NOMO-1 treated with DMSO at 0.1 percent for 48 hours (cell line): ENCODE measurements around the gene PPCDC.

Source experiments
- DNase-seq: peaks from one replicate; lab custom pipeline; 2025; ENCODE audit not compliant: unreplicated experiment; lab: John Stamatoyannopoulos, UW

Gene PPCDC

GRCh38 chr15:75043509-75044257 lies 20.3 kb downstream of the PPCDC start:
- DNase-seq, result peak; percentile 96

GRCh38 chr15:75044258-75044878 lies 21.0 kb downstream of the PPCDC start:
- no peak for DNase-seq

GRCh38 chr15:75045332-75046015 lies 22.1 kb downstream of the PPCDC start:
- no peak for DNase-seq

- DNase-seq, result no peak
Observed at GRCh38 chr15:75048394-75048793, 25.0 kb downstream of the PPCDC start.

GRCh38 chr15:75049392-75049791 lies 26.0 kb downstream of the PPCDC start:
- no peak for DNase-seq

- no peak for DNase-seq
Observed at GRCh38 chr15:75050283-75050682, 26.9 kb downstream of the PPCDC start.

- no peak for DNase-seq
Observed at GRCh38 chr15:75051191-75051608, 27.8 kb downstream of the PPCDC start.

GRCh38 chr15:75051711-75052110 lies 28.3 kb downstream of the PPCDC start:
- DNase-seq, result no peak

- DNase-seq, result no peak
Observed at GRCh38 chr15:75052972-75053747, 29.8 kb downstream of the PPCDC start.

GRCh38 chr15:75053748-75054125 lies 30.3 kb downstream of the PPCDC start:
- DNase-seq, result no peak

GRCh38 chr15:75054172-75054897 lies 30.9 kb downstream of the PPCDC start:
- no peak for DNase-seq

- no peak for DNase-seq
Observed at GRCh38 chr15:75056036-75056435, 32.6 kb downstream of the PPCDC start.

GRCh38 chr15:75058127-75058905 lies 34.9 kb downstream of the PPCDC start:
- no peak for DNase-seq

GRCh38 chr15:75059607-75060006 lies 36.2 kb downstream of the PPCDC start:
- no peak for DNase-seq

GRCh38 chr15:75061272-75061671 lies 37.9 kb downstream of the PPCDC start:
- peak; percentile 86 for DNase-seq

GRCh38 chr15:75062706-75063105 lies 39.3 kb downstream of the PPCDC start:
- no peak for DNase-seq

GRCh38 chr15:75063338-75063737 lies 39.9 kb downstream of the PPCDC start:
- no peak for DNase-seq

GRCh38 chr15:75063889-75064288 lies 40.5 kb downstream of the PPCDC start:
- no peak for DNase-seq

- no peak for DNase-seq
Observed at GRCh38 chr15:75064846-75065245, 41.5 kb downstream of the PPCDC start.

- DNase-seq, result no peak
Observed at GRCh38 chr15:75065467-75065850, 42.1 kb downstream of the PPCDC start.
